ENCODE measurements around the gene ADAMTSL2. TPM values are rescaled to one million over a fixed set of nuclear protein-coding genes. Genes with fewer than 3 reads are reported as not detected.

ADAMTSL2 gene
- 9.5 TPM for total RNA-seq
- long read RNA-seq, full-length matches to known transcripts = 5 of 23 reads
- long read RNA-seq, partial matches to known transcripts = 10 of 23 reads
- long read RNA-seq, other reads (novel, unspliced or antisense) = 8 of 23 reads

DNA sequence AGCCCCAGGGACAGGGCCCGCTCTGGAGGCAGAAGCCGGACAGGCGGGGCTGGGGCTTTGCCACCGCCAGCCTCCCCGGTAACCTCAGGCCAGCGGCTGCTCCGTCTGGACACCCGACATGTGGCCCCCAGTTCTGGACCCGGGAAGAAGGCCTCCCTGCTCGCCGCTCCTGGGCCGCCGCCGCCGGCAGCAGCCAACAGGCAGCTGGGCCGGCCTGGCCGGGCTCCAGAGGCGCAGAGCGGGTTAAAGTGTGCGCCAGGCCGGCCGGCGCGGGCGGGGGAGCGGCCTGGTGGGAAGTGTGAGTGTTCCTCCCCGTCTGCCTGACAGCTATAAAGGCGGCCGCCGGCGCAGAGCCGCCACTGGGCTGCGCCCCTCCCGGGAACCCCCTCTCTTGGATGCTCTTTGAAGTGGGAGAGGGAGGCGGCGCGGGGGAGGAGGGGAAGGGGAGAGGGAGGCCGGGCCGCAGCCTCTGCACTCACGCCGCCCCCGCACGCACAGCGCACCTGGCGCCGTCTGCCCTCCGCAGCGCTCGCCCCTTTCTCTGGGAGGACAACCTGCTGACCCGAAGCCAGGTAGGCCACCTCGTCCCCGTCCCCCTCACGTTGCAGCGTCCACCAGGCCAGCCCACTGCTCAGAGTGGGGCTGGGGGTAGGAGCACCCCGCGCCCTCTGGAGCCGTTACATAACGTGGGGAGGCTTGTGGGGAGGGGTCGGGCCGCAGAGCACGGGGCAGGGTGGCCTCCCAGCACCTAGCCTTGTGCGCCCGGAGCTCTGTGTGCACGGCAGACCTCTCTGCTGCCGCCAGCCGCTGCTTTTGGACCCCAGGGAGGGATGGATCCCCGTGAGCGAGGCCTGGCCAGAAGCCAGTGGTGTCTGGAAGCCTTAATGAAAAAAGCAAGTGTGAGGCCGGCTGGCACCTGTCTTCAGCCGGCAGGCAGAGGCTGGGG, at the start of gene ADAMTSL2:
TSS of gene ADAMTSL2 (plus strand) at position 359 of the 946 bp plus-strand sequence. CDS start 2,009 bp downstream, outside the sequence.
- peak; percentile 81 for ATAC-seq
- peak; percentile 89 for DNase-seq (ENCODE audit: missing footprints)
- intact Hi-C loops (cut with DNase I) = loop anchor here (2.0 kb wide), 1 partner anchor 48 kb away; no protein-coding TSS in a partner anchor

- intact Hi-C loops (cut with DNase I) = loop anchor here (1.0 kb wide), 2 partner anchors 78 to 299 kb away; no protein-coding TSS in a partner anchor
- DNase-seq (ENCODE audit: missing footprints) = peak; percentile 53
- no peak for ATAC-seq
These were observed 48.8 kb upstream of the ADAMTSL2 start for GRCh38 chr9:133485531-133486260.

GRCh38 chr9:133487331-133487725, 47.2 kb upstream of the ADAMTSL2 start:
- ATAC-seq (no peak), DNase-seq (ENCODE audit: missing footprints) (no peak)
- intact Hi-C loops (cut with DNase I) = no loop called here

DNA sequence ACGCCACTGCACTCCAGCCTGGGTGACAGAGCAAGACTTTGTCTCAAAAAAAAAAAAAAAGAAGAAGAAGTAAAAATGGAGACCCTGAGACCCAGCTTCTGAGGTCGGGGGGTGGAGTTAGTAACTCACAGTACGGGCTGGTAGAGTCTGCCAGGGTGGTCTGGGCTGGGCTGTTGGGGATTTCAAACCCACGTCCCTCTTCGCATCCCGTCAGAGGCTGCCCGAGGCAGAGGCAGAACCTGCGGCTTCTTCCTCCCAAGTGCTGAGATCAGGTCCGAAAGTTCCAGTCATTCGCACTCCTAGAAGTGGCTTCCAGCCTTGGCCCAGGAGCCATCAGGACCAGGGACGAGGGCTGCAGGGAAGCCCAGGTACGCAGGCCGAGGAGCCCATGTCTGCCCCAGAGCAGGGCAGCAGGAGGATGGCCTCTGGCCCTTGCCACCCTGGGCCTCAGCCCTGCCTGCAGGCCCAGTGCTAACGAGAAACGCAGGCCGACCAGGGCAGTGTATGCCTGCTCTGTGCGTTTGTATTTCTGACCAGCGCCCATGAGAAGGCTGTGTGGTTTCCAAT, 45.7 kb upstream of the ADAMTSL2 start:
- intact Hi-C loops (cut with DNase I) = no loop called here
- ATAC-seq = no peak
- DNase-seq (ENCODE audit: missing footprints) = peak; percentile 50

DNA sequence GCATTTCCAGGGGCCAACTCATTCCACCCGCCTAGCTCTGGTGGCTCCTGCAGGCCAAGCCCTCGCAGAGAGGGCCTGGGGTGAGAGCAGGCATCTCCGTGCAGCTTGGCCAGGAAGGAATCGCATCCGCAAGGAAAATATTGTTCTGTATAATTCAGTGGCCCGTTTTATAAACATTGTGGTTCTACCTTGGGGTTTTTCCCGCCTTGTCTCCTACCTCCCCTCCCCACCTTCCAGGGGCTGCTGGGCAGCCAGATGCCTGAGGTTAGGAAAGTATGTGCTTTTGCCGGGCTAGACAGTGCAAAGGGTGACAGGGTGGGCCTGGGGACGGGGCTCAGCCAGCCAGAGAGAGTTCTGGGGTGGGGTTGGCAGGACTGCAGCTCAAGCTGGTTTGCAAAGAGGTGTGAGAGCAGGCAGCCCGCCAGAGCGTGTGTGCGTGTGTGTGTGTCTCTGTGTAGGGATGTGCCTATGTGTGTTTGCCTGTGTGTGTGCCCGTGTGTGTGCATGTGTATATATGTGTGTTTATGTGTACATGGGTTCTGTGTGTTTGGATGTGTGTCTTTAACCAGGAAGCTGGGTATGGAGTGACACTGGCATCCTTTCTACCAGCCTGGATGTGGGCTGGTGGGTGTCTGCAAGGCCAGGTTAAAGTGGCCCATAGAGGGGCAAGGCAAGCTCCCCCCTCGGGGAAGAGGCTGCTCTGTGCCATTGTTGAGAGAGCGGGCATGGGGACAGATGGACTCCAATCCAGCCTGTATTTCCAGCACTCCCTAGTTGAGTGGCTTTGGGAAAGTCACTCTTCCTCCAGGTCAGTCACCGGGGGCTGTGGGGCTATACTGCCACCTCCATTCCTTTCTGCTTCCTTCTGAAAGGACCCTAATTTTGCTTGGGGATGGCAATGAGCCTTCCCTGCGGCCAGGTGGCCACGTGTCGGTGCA, 45.0 kb upstream of the ADAMTSL2 start:
- DNase-seq (ENCODE audit: missing footprints) (peak; percentile 23), ATAC-seq (no peak)
- intact Hi-C loops (cut with DNase I) = no loop called here

DNA sequence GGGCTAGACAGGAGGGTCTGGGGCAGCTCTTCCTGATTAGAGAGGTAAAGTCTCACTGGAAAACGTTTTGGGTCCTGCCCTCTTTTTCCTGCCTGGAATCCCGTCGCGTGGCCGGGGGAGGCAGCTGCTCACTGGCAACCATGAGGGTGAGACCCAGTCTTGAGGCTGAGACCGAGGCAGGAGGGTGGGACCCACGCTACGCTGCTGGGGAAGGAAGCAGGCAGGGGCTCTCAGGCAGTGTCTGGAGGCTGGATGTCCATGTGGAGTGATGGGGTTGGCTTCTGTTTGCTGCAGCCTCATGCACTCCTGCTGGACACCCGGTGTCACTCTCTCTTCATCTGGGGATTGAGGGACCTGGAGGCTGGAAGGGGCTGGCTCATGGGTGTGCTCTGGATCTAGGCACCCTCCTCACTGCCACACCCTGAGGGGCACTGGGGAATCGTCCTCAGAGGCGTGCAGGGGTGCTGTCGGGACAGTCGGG, 44.3 kb upstream of the ADAMTSL2 start:
- DNase-seq (ENCODE audit: missing footprints) (peak; percentile 47), ATAC-seq (no peak)
- intact Hi-C loops (cut with DNase I) = no loop called here

DNA sequence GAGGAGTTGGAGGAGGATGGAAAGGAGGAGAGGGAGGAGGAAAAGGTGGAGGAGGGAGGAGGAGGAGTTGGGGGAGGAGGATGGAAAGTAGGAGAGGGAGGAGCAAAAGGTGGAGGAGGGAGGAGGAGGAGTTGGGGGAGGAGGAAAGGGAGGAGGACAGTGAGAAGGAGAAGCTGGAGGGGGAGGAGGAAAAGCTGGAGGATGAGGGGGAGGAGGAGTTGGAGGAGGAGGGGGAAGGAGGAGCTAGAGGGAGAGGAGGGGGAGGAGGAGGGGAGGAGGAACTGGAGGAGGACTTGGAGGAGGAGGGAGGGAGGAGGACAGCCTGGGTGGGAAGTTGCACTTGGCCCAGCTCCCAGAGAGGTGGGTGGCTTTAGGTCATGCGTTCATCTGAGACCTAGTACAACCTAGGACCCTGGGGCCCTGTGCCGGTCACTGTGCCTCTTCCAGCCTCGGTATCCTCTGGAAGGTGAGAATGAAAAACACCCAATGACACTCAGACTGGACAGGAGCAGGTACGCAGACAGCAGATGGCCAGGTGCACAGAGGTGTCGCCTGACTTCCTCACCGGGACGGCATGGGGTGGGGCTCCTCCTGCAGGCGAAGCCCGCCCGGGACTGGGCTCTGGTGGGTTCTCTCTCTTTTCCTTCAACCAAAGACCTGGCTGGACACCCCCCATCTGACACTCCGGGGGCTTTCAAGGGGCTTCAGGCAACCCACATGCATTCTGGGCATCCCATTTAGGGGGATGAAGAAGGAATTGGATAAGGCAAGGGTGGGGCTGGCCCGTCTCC, 43.4 kb upstream of the ADAMTSL2 start:
- no peak for ATAC-seq
- intact Hi-C loops (cut with DNase I) = no loop called here
- peak; percentile 41 for DNase-seq (ENCODE audit: missing footprints)

GRCh38 chr9:133491656-133491925, 42.9 kb upstream of the ADAMTSL2 start:
- ATAC-seq (no peak), DNase-seq (ENCODE audit: missing footprints) (peak; percentile 23)
- intact Hi-C loops (cut with DNase I) = no loop called here

GRCh38 chr9:133492061-133493021, 42.2 kb upstream of the ADAMTSL2 start:
- ATAC-seq (peak; percentile 23), DNase-seq (ENCODE audit: missing footprints) (peak; percentile 59)
- intact Hi-C loops (cut with DNase I) = no loop called here

GRCh38 chr9:133493428-133493827, 41.1 kb upstream of the ADAMTSL2 start:
- ATAC-seq (no peak), DNase-seq (ENCODE audit: missing footprints) (peak; percentile 51)
- intact Hi-C loops (cut with DNase I) = no loop called here

- ATAC-seq (no peak), DNase-seq (ENCODE audit: missing footprints) (peak; percentile 67)
- intact Hi-C loops (cut with DNase I) = no loop called here
These were observed 40.5 kb upstream of the ADAMTSL2 start for GRCh38 chr9:133493845-133494540.

DNA sequence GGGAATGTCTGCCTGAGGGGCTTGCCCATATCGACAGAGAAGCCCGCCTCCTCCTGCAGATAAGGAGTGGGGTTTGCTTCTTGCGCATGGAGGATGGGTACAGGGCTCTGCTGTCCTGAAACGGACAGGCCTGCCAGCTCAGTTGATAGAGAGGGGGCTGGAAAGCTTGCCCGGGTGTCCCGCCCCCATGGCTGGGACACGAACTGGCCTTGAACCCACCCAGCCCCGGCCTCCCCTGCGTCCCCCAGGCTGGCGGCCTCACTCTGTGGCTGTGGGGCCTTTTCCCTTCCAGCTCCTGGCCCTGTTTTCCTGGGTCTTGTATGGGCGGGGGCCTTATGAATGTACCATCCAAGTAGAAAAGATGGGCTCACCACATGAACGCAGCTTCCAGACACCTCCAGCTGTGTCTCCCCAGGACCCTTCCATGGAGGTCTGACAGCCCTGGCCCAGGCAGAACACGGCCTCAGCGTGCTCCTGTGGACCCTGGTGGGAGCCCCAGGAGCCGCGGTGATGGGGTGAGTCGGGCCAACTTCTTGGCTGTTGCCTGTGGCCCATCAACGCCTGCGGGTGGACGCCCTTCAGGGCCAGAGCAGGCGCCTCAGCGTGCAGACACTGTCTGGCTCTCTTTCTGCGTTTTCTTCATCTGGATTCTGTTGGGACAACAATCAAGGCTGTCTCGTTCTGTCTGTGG, 39.7 kb upstream of the ADAMTSL2 start:
- intact Hi-C loops (cut with DNase I) = no loop called here
- DNase-seq (ENCODE audit: missing footprints) = peak; percentile 72
- peak; percentile 23 for ATAC-seq

DNA sequence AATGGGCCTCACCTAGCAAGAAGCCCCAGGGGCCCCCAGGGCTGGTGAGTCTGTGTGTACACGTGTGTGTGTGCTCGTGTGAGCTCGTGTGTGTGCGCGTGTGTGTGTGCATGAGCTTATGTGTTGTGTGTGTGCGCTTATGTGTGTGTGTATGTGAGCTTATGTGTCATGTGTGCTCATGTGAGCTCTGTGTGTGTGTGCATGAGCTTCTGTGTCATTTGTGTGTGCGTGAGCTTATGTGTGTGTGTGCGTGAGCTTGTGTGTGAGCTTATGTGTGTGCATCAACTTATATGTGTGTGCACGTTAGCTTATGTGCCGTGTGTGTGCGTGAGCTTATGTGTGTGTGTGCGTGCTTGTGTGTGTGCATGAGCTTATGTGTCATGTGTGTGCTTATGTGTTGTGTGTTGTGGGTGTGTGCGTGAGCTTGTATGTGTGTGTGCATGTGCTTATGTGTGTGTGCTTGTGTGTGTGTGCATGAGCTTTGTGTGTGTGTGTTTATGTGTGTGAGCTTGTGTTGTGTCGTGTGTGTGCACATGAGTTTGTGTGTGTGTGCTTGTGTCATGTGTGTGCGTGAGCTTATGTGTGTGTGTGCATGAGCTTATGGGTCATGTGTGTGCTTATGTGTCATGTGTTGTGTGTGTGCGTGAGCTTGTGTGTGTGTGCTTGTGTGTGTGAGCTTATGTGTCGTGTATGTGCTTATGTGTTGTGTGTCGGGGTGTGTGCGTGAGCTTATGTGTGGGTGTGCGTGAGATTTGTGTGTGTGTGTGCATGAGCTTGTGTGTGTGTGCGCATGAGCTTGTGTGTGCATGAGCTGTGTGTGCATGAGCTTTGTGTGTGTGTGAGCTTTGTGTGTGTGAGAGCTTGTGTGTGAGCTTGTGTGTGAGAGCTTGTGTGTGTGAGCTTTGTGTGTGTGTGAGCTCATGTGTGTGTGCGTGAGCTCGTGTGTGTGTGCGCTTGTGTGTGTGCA, 38.9 kb upstream of the ADAMTSL2 start:
- ATAC-seq = no peak
- intact Hi-C loops (cut with DNase I) = no loop called here
- peak; percentile 13 for DNase-seq (ENCODE audit: missing footprints)
